Measurements from ENCODE around the gene ARHGEF12.

GRCh38 chr11:120331301-120331996, 4.8 kb upstream of the ARHGEF12 start:
- TF ChIP-seq CTCF (IDR thresholded peaks at IDR 0.05), result no peak
- no peak for TF ChIP-seq POLR2A (IDR thresholded peaks at IDR 0.05)
